ENCODE results near the gene SLC12A1.

- TF ChIP-seq CTCF (IDR thresholded peaks at IDR 0.05 in 4 of 5, conservative IDR thresholded peaks at IDR 0.05 in 1 of 5) (no peak), POLR2A (IDR thresholded peaks at IDR 0.05) (no peak)
Observed at GRCh38 chr15:48304398-48304797, 98.3 kb downstream of the SLC12A1 start.
